ENCODE data around the gene OR51V1.
"Not testable (repeated sequence)": the region's sequence is repeated elsewhere in the genome, so short reads cannot be mapped to it uniquely, and the experiment has no call there.

The OR51V1 gene, protein sequence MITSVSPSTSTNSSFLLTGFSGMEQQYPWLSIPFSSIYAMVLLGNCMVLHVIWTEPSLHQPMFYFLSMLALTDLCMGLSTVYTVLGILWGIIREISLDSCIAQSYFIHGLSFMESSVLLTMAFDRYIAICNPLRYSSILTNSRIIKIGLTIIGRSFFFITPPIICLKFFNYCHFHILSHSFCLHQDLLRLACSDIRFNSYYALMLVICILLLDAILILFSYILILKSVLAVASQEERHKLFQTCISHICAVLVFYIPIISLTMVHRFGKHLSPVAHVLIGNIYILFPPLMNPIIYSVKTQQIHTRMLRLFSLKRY

DNA sequence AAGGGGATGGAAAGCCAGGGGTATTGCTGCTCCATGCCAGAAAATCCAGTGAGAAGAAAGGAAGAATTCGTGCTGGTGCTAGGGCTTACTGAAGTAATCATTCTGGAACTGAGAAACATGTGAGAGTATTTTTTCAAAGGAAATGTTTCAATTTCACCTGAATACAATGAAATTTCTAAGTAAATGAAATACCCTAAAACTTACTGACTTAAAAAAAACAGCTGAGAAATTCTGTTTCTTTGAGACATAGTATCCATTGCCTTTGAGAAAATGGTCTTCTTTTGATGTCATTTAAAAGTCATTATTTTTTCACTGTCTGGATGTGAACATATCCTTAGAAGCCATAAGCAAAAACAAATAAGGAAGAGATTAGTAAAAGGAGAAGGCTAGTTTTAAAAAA, at the start of gene OR51V1:
Gene OR51V1 (minus strand): TSS at position 101 of the 400 bp plus-strand sequence. CDS start 0 bp downstream, at position 101.
- in situ Hi-C loops (cut with HindIII; ENCODE audit: low sequenced_read_pairs): no loop called here
- no peak within 1 kb of the TSS for H3K4me3 ChIP-seq (ENCODE audit: low read depth, low read length)
- TF ChIP-seq, protein P1, sequence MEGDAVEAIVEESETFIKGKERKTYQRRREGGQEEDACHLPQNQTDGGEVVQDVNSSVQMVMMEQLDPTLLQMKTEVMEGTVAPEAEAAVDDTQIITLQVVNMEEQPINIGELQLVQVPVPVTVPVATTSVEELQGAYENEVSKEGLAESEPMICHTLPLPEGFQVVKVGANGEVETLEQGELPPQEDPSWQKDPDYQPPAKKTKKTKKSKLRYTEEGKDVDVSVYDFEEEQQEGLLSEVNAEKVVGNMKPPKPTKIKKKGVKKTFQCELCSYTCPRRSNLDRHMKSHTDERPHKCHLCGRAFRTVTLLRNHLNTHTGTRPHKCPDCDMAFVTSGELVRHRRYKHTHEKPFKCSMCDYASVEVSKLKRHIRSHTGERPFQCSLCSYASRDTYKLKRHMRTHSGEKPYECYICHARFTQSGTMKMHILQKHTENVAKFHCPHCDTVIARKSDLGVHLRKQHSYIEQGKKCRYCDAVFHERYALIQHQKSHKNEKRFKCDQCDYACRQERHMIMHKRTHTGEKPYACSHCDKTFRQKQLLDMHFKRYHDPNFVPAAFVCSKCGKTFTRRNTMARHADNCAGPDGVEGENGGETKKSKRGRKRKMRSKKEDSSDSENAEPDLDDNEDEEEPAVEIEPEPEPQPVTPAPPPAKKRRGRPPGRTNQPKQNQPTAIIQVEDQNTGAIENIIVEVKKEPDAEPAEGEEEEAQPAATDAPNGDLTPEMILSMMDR (IDR thresholded peaks at IDR 0.05; ENCODE audit: low read depth, low read length, missing control alignments): no peak

DNA sequence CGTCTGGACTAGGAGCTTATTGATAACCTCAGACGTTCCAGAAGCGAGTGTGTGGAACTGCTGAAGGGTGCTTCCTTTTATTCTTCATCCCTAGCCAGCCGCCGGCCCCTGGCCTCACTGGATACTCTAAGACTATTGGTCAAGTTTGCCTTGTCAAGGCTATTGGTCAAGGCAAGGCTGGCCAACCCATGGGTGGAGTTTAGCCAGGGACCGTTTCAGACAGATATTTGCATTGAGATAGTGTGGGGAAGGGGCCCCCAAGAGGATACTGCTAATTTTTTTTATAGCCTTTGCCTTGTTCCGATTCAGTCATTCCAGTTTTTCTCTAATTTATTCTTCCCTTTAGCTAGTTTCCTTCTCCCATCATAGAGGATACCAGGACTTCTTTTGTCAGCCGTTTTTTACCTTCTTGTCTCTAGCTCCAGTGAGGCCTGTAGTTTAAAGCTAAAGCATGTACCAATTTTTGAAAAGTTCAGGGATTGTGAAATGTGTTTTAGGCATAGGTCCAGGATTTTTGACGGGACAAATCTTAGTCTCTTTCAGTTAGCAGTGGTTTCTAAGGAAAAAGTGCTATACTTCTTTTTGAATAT, 49.4 kb upstream of the OR51V1 start, which contains the start of gene HBG1:
Gene HBG1 (minus strand): TSS at position 51 of the 590 bp plus-strand sequence. CDS start 53 bp downstream, outside the sequence.
- in situ Hi-C loops (cut with HindIII; ENCODE audit: low sequenced_read_pairs); DNase-seq (ENCODE audit: low read depth); H3K4me3 ChIP-seq (ENCODE audit: low read depth, low read length): not testable (repeated sequence)

More for the DNA sequence above, at the start of gene OR51V1:
- no peak for DNase-seq (ENCODE audit: low read depth)

DNA sequence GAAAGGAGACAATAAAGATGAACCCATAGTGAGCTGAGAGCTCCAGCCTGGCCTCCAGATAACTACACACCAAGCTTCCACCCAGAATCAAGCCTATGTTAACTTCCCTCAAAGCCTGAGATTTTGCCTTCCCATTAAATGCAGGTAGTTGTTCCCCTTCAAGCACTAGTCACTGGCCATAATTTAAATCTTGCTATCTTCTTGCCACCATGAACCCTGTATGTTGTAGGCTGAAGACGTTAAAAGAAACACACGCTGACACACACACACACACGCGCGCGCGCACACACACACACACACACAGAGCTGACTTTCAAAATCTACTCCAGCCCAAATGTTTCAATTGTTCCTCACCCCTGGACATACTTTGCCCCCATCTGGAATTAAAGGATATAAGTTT, 48.0 kb upstream of the OR51V1 start:
- H3K4me3 ChIP-seq (ENCODE audit: low read depth, low read length); DNase-seq (ENCODE audit: low read depth); in situ Hi-C loops (cut with HindIII; ENCODE audit: low sequenced_read_pairs): not testable (repeated sequence)

DNA sequence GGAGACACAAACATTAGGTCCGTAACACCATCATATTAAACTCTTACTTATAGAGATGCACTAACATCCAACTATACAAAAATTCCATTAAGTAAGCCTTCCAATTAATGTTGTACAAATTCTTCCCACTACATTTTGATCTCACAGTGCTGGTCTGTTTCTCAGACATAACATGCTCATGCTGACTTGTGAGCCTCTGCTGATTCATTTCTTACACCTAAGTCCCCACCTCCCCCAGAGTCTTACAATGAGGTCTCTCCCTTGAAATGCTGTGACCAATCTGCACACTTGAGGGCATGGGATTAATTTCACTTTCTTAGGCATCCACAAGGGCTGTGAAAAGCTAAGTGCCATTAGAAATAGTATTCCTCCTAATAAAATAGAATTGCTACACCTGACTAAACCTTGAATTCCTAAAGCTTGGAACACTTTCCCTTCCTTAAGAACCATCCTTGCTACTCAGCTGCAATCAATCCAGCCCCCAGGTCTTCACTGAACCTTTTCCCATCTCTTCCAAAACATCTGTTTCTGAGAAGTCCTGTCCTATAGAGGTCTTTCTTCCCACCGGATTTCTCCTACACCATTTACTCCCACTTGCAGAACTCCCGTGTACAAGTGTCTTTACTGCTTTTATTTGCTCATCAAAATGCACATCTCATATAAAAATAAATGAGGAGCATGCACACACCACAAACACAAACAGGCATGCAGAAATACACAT, 47.1 kb upstream of the OR51V1 start:
- in situ Hi-C loops (cut with HindIII; ENCODE audit: low sequenced_read_pairs): no loop called here
- no peak for DNase-seq (ENCODE audit: low read depth)
- TF ChIP-seq, protein P1 (IDR thresholded peaks at IDR 0.05; ENCODE audit: low read depth, low read length, missing control alignments): no peak
- no peak overlapping the region for H3K4me3 ChIP-seq (ENCODE audit: low read depth, low read length)

DNA sequence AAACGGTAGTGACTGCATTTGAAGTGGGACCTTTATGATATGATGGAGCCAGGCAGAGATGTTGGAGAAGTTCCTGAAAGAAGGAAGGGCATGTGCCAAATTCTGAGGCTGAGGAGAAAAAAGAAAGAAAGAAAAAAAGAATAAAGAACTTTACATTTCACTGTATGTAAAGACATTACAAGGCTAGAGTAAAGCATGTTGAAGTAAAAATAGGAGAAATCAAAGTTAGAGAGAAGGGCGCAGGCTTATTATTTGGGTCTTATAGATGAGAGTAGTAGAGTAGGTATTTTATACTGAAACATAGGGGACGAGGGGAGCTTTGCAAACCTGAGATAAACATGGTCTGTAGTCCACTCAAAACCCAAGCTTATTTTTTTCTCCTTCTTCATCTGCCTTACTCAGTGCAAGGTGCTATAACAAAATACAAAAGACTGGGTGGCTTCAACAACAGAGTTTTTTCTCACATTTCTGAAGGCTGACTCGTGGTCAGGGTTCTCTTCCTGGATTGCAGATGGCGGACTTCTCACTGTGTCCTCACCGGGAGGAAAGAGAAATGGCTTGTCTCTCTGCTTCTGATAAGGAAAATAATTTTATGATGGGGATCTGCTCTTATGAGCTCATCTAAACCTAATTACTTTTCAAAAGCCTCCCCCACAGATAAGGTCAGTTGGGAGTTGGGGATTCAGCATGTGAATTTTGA, 46.4 kb upstream of the OR51V1 start:
- in situ Hi-C loops (cut with HindIII; ENCODE audit: low sequenced_read_pairs): no loop called here
- TF ChIP-seq, protein P1 (IDR thresholded peaks at IDR 0.05; ENCODE audit: low read depth, low read length, missing control alignments): no peak
- no peak overlapping the region for H3K4me3 ChIP-seq (ENCODE audit: low read depth, low read length)
- DNase-seq (ENCODE audit: low read depth): no peak

DNA sequence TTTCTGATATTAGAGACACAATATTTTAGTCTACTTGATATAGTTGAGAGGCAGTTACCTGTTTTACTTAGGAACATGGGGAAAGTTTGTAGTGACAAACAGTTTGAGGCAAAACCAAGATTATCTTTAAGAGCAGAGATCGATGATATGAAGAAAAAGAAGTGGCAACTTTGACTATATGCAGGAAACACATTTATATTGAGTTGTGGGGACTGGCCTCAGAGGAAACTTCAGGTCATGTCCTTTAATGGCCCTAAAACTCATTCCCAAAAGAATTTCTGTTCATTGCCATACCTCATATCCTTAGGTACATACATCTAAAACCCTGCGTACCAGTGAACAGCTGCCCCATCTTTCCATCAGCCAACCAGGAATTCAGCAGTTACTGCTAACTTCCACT, 44.7 kb upstream of the OR51V1 start:
- TF ChIP-seq, protein P1 (IDR thresholded peaks at IDR 0.05; ENCODE audit: low read depth, low read length, missing control alignments): no peak
- in situ Hi-C loops (cut with HindIII; ENCODE audit: low sequenced_read_pairs): no loop called here
- no peak overlapping the region for H3K4me3 ChIP-seq (ENCODE audit: low read depth, low read length)
- no peak for DNase-seq (ENCODE audit: low read depth)

DNA sequence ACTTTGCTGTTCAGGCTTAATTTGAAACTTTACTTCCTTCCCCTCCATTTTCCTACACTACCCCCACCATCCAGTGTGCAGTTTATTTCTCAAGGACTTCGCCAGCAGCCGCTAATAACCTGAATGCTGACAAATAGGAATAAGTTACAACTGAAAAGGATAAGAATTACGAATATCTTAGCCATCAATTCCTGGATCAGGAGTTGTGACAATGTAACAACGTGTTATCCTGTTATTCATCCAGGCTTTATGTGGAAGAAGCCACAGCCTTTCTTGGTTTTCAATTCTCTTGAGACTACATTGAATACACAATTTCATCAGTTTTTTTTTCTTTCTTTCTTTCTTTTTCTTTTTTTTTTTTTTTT, 43.3 kb upstream of the OR51V1 start:
- in situ Hi-C loops (cut with HindIII; ENCODE audit: low sequenced_read_pairs): no loop called here
- TF ChIP-seq, protein P1 (IDR thresholded peaks at IDR 0.05; ENCODE audit: low read depth, low read length, missing control alignments): no peak
- H3K4me3 ChIP-seq (ENCODE audit: low read depth, low read length): no peak overlapping the region
- no peak for DNase-seq (ENCODE audit: low read depth)

Data from astrocyte of the cerebellum (primary cell).